ENCODE data around the gene TENM4.

The TENM4 gene

DNA sequence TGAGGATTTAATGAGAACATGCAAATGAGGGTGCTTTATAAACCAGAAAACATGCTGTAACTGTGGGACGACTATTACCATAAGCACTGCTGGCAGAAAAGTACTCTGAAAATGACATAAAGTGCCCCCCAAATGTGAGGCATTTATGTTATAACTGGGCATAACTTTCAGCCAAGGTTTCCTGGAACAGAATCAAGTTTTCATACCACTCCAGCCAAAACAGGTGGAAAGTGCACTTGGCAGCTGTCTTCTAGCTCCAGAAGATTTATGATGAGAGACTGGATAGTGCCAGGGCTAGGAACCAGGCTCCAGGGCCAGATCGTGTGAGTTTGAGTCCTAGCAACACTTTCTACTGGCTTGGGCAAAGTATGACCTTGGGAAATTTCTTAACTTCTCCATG lies 339.2 kb downstream of the TENM4 start (continued):
- TF ChIP-seq, protein P1, sequence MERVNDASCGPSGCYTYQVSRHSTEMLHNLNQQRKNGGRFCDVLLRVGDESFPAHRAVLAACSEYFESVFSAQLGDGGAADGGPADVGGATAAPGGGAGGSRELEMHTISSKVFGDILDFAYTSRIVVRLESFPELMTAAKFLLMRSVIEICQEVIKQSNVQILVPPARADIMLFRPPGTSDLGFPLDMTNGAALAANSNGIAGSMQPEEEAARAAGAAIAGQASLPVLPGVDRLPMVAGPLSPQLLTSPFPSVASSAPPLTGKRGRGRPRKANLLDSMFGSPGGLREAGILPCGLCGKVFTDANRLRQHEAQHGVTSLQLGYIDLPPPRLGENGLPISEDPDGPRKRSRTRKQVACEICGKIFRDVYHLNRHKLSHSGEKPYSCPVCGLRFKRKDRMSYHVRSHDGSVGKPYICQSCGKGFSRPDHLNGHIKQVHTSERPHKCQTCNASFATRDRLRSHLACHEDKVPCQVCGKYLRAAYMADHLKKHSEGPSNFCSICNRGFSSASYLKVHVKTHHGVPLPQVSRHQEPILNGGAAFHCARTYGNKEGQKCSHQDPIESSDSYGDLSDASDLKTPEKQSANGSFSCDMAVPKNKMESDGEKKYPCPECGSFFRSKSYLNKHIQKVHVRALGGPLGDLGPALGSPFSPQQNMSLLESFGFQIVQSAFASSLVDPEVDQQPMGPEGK (CRISPR knock-in tag; IDR thresholded peaks at IDR 0.05; ENCODE audit: borderline replicate concordance) = no peak
- no peak for TF ChIP-seq PPARA (CRISPR knock-in tag; IDR thresholded peaks at IDR 0.05; ENCODE audit: borderline replicate concordance)
- TF ChIP-seq POU6F1 (CRISPR knock-in tag; IDR thresholded peaks at IDR 0.05; ENCODE audit: borderline replicate concordance, low read depth) = no peak
- no peak for TF ChIP-seq BACH2 (CRISPR knock-in tag; IDR thresholded peaks at IDR 0.05; ENCODE audit: borderline replicate concordance)
- no peak for TF ChIP-seq ZNF70 (CRISPR knock-in tag; IDR thresholded peaks at IDR 0.05)
- no peak for TF ChIP-seq ISL1 (CRISPR knock-in tag; IDR thresholded peaks at IDR 0.05)
- TF ChIP-seq CSRNP3 (CRISPR knock-in tag; IDR thresholded peaks at IDR 0.05) = no peak
- no peak for TF ChIP-seq RARB (CRISPR knock-in tag; IDR thresholded peaks at IDR 0.05)
- no peak for TF ChIP-seq ARNTL (CRISPR knock-in tag; IDR thresholded peaks at IDR 0.05; ENCODE audit: borderline replicate concordance, low read depth)
- TF ChIP-seq ESRRG (CRISPR knock-in tag; IDR thresholded peaks at IDR 0.05) = no peak

DNA sequence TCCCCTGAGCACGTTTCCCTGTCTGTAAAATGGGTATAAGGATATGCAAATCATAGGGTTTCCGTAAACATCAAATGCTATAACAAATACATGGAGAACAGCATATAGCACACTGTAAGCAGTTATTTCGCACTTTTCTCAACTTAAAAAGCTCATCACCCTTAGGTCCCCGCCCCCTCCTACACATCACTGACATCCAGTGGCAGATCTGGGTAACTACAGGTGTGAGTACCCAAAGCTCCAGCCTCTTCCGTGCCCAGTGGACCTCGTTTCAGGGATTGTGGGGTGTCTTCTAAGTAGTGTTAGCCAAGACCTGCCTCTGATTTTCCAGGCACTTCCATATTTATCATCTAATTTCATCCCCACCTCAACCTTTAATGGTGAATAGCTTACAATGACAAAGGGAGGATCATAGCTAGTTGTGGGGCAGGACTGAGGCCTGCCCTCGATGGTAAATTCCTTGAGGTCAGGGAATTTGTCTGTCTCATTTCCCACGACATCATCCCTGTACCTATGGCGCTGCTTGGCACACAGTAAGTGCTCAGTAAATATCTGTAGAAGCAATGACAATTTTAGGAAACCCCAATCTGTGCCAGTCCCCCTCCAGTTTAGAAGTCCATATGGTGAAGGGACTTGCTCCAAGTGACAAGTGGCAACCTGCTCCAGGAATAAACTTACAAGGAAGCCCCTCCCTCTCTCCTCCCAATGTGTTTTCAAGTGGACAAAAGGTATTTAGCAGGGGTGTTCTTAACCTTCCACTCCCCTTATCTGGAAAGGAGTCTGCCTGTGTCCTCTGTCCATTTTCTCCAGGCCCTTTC lies 340.5 kb downstream of the TENM4 start:
- TF ChIP-seq BACH2 (CRISPR knock-in tag; IDR thresholded peaks at IDR 0.05; ENCODE audit: borderline replicate concordance) (no peak), TCF4 (CRISPR knock-in tag; IDR thresholded peaks at IDR 0.05; ENCODE audit: borderline replicate concordance) (no peak), CSDC2 (CRISPR knock-in tag; IDR thresholded peaks at IDR 0.05) (no peak), CSRNP3 (CRISPR knock-in tag; IDR thresholded peaks at IDR 0.05) (no peak), SNAI2 (CRISPR knock-in tag; IDR thresholded peaks at IDR 0.05) (no peak), ZC3H10 (CRISPR knock-in tag; IDR thresholded peaks at IDR 0.05) (no peak), POU6F1 (CRISPR knock-in tag; IDR thresholded peaks at IDR 0.05; ENCODE audit: borderline replicate concordance, low read depth) (no peak), GLIS3 (CRISPR knock-in tag; IDR thresholded peaks at IDR 0.05) (no peak), OSR1 (CRISPR knock-in tag; IDR thresholded peaks at IDR 0.05) (no peak), ISL1 (CRISPR knock-in tag; IDR thresholded peaks at IDR 0.05) (no peak), ARNTL (CRISPR knock-in tag; IDR thresholded peaks at IDR 0.05; ENCODE audit: borderline replicate concordance, low read depth) (no peak), TSHZ2 (CRISPR knock-in tag; IDR thresholded peaks at IDR 0.05) (no peak), RARB (CRISPR knock-in tag; IDR thresholded peaks at IDR 0.05) (no peak), ZNF565 (CRISPR knock-in tag; conservative IDR thresholded peaks at IDR 0.05; ENCODE audit: low read depth) (no peak), ZFP30 (CRISPR knock-in tag; IDR thresholded peaks at IDR 0.05) (no peak), CREB5 (CRISPR knock-in tag; IDR thresholded peaks at IDR 0.05; ENCODE audit: low read depth) (no peak), ESRRG (CRISPR knock-in tag; IDR thresholded peaks at IDR 0.05) (no peak), ZNF8 (CRISPR knock-in tag; IDR thresholded peaks at IDR 0.05) (no peak), ZFP3 (CRISPR knock-in tag; IDR thresholded peaks at IDR 0.05) (no peak)
- TF ChIP-seq, protein P1 (CRISPR knock-in tag; IDR thresholded peaks at IDR 0.05; ENCODE audit: borderline replicate concordance) = no peak
- ATAC-seq = peak; percentile 89
